OCI-LY7 (cell line): ENCODE measurements around the gene MINDY4. TPM values are rescaled to one million over a fixed set of nuclear protein-coding genes. Genes with fewer than 3 reads are reported as not detected.

Experiments
- BruUV-seq: library from RNA; stranded (reverse); fragments of 400-500 nt; replicated peaks from 2 replicates; lab custom pipeline; 2021; lab: Mats Ljungman, UMichigan
- CTCF ChIA-PET: fragments of 300-600 bp; sonication (Branson Sonifier 250); formaldehyde crosslinking; loops from one replicate; lab custom pipeline; 2022; ENCODE audit warnings: antibody characterized with exemption; ENCODE audit not compliant: unreplicated experiment; lab: Charles Lee
- POLR2A ChIA-PET: fragments of 300-600 bp; sonication (Branson Sonifier 250); formaldehyde crosslinking; loops from one replicate; lab custom pipeline; 2022; ENCODE audit warnings: antibody characterized with exemption; lab: Charles Lee
- DNase-seq: peaks from one replicate; pipeline ENCODE4 v3.0.0-alpha.2; 2015; ENCODE audit warnings: low spot score
- H2AFZ ChIP-seq: fragments of 200-600 bp; sonication (generic), shearing (Covaris generic); 2 replicates; pipeline ENCODE4 v1.6.1; 2014; ENCODE audit warnings: mild to moderate bottlenecking, antibody characterized with exemption, low read length, moderate library complexity
- H3K27ac ChIP-seq: fragments of 200-600 bp; sonication (generic); 2 replicates; pipeline ENCODE4 v1.5.1; 2014; ENCODE audit warnings: mixed run types, low read depth, mild to moderate bottlenecking, moderate library complexity, low read length, inconsistent platforms; ENCODE audit not compliant: poor library complexity, severe bottlenecking
- H3K36me3 ChIP-seq: fragments of 200-600 bp; sonication (generic); 2 replicates; pipeline ENCODE4 v1.6.1; 2014; ENCODE audit warnings: mild to moderate bottlenecking, antibody characterized with exemption, low read length, moderate library complexity, mixed read lengths; ENCODE audit not compliant: insufficient read depth
- H3K4me1 ChIP-seq: fragments of 200-600 bp; sonication (generic); 2 replicates; pipeline ENCODE4 v1.5.1; 2014; ENCODE audit warnings: mild to moderate bottlenecking, low read length; ENCODE audit not compliant: insufficient read depth, poor library complexity, severe bottlenecking
- H3K4me2 ChIP-seq: fragments of 200-600 bp; sonication (generic); 2 replicates; pipeline ENCODE4 v1.6.1; 2014; ENCODE audit warnings: mild to moderate bottlenecking, low read length
- H3K4me3 ChIP-seq: fragments of 200-600 bp; sonication (generic); 2 replicates; pipeline ENCODE4 v1.5.1; 2014; ENCODE audit warnings: mild to moderate bottlenecking, low read depth, low read length; ENCODE audit not compliant: poor library complexity, severe bottlenecking
- H3K79me2 ChIP-seq: fragments of 200-600 bp; sonication (generic); 2 replicates; pipeline ENCODE4 v1.6.1; 2016; ENCODE audit warnings: low read depth, mild to moderate bottlenecking, low read length, moderate library complexity, mixed read lengths; ENCODE audit not compliant: insufficient read depth
- H3K9me2 ChIP-seq: fragments of 200-600 bp; sonication (generic); 2 replicates; pipeline ENCODE4 v1.6.1; 2016; ENCODE audit warnings: mild to moderate bottlenecking, low read length, mixed read lengths; ENCODE audit not compliant: insufficient read depth
- H3K9me3 ChIP-seq: fragments of 200-600 bp; sonication (generic); 2 replicates; pipeline ENCODE4 v1.6.1; 2014; ENCODE audit warnings: mild to moderate bottlenecking, mixed run types, low read length, mixed read lengths
- H4K20me1 ChIP-seq: fragments of 200-600 bp; sonication (generic); 2 replicates; pipeline ENCODE4 v1.6.1; 2014; ENCODE audit warnings: mild to moderate bottlenecking, antibody characterized with exemption, low read length, moderate library complexity, mixed read lengths; ENCODE audit not compliant: insufficient read depth
- CTCF ChIP-seq: fragments of 200-600 bp; sonication (generic); conservative IDR thresholded peaks from 2 replicates; pipeline ENCODE4 v1.5.1; 2014; ENCODE audit warnings: mild to moderate bottlenecking, antibody characterized with exemption, low read length, moderate library complexity, mixed read lengths
- EZH2phosphoT487 ChIP-seq: fragments of 200-600 bp; sonication (generic); IDR thresholded peaks from 2 replicates; pipeline ENCODE4 v1.6.1; 2018; ENCODE audit warnings: low read depth, borderline replicate concordance, mild to moderate bottlenecking, mixed run types, antibody characterized with exemption, low read length, moderate library complexity, mixed read lengths
- intact Hi-C: fragments of 100-400 bp; cut with micrococcal nuclease; formaldehyde crosslinking; loops from one replicate; pipeline ENCODE4 v1.10.0; 2022; ENCODE audit not compliant: unreplicated experiment
- total RNA-seq, 2 experiments: library from RNA; depleted of rRNA in 1 of 2; stranded (reverse); fragments of >200 nt in 1 of 2; shearing (Covaris generic) in 1 of 2; gene quantifications; 2 replicates each; pipeline ENCODE4 v1.2.3, GENCODE V29; 2014 to 2022

The MINDY4 gene
- total RNA-seq, 2 experiments from 2014 or later = 0.86 TPM; not detected in 1

DNA sequence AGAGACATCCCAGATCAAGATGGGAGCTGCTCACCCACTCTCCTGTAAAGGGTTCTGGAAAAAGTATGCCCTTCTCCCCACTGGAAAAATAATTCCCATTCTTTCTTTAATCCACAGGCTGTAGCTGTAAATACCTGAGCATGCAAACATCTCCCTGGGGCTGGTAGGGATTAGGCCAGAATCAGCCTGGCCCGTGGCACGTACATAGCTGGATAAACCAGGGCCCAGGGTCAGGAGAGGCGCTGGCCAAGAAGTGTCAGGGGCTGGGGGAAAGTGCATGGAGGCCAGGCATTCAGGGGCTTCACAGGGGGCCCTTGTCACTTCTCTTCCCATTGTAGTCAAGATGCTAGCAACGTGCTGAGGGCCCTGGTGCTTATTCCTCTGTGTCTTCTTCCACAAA, 109.7 kb downstream of the MINDY4 start:
- Histone ChIP-seq H3K4me3 (no peak overlapping the region), H2AFZ (no peak overlapping the region), H3K27ac (no peak overlapping the region), H3K4me1 (peaks cover 10% of the 10 kb centered on the region), H4K20me1 (no peaks in the 10 kb centered on the region), H3K79me2 (no peaks in the 10 kb centered on the region), H3K4me2 (no peak overlapping the region), H3K9me2 (no peaks in the 10 kb centered on the region), H3K9me3 (no peaks in the 10 kb centered on the region), H3K36me3 (no peaks in the 10 kb centered on the region)
- no peak for DNase-seq
- intact Hi-C loops = no loop called here
- BruUV-seq = no TSS peak
- POLR2A ChIA-PET = interaction anchor here (0.6 kb wide), 1 partner anchor 78 kb away, joined by 3 read pairs; no protein-coding TSS in a partner anchor
- CTCF ChIA-PET = no interaction called here
- no peak for TF ChIP-seq CTCF
- no peak for TF ChIP-seq EZH2phosphoT487

DNA sequence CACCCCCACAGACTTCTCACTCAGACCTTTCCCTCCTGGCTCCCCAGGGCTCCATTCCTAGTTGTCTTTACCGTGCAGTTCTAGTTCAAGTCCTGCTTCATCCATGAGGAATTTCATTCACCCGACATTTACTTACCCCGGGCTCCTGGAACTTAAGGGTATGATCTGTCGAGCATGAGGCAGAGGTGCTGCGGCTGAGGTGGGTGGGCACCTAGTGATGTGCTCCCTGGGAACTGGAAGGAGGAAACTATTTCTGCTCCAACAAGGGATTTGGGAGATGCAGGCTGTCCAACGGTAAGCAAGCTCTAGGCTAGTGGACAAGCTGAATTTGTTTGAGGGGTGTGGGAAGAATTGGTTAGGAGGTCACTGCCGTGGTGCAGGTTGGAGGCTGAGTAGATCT, 110.2 kb downstream of the MINDY4 start:
- BruUV-seq = no TSS peak
- no peak overlapping the region for H3K27ac ChIP-seq
- no peaks in the 10 kb centered on the region for H3K9me2 ChIP-seq
- no peak overlapping the region for H3K4me2 ChIP-seq
- peaks cover 10% of the 10 kb centered on the region for H3K4me1 ChIP-seq
- H3K9me3 ChIP-seq = no peaks in the 10 kb centered on the region
- no peaks in the 10 kb centered on the region for H3K36me3 ChIP-seq
- intact Hi-C loops = no loop called here
- ChIA-PET POLR2A (interaction anchor here (0.6 kb wide), 1 partner anchor 77 kb away, joined by 3 read pairs; no protein-coding TSS in a partner anchor), CTCF (no interaction called here)
- no peak overlapping the region for H3K4me3 ChIP-seq
- TF ChIP-seq EZH2phosphoT487 (no peak), CTCF (no peak)
- no peak for DNase-seq
- no peak overlapping the region for H2AFZ ChIP-seq
- H4K20me1 ChIP-seq = no peaks in the 10 kb centered on the region
- H3K79me2 ChIP-seq = no peaks in the 10 kb centered on the region

DNA sequence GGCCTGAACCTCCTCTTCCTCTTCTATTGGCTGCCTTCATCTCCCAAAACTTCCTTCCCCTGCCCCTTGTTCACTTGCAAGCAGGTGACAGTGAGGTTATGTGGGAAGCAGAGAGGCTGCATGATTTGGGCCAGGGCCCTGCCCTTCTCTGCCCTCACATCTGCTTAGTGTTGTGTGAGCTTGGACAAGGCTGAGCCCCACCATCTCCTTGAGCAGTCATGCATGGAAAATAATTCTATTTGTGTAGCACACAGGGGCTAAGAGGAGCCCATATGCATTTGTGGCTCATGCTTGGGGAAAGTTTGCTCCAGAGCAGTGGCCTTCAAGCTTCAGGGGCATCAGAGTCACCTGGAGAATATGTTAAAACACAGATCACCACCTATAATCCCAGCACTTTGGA, 113.7 kb downstream of the MINDY4 start:
- H3K27ac ChIP-seq = no peak overlapping the region
- POLR2A ChIA-PET = interaction anchor here (1.1 kb wide), 1 partner anchor 22 kb away, joined by 4 read pairs; no protein-coding TSS in a partner anchor
- H3K36me3 ChIP-seq = no peaks in the 10 kb centered on the region
- no peaks in the 10 kb centered on the region for H4K20me1 ChIP-seq
- DNase-seq = peak; percentile 33
- peak overlapping the region; percentile 32 for H3K4me2 ChIP-seq
- CTCF ChIA-PET = interaction anchor here (1.0 kb wide), 1 partner anchor 54 kb away, joined by 3 read pairs; no protein-coding TSS in a partner anchor
- peaks cover 10% of the 10 kb centered on the region for H3K4me1 ChIP-seq
- no peaks in the 10 kb centered on the region for H3K9me3 ChIP-seq
- TF ChIP-seq EZH2phosphoT487 = no peak
- no peak for TF ChIP-seq CTCF
- intact Hi-C loops = no loop called here
- BruUV-seq = no TSS peak
- H2AFZ ChIP-seq = 0 out of 2 replicates have a peak overlapping the region, but pooled peaks have one; percentile 22
- no peaks in the 10 kb centered on the region for H3K9me2 ChIP-seq
- H3K4me3 ChIP-seq = no peak overlapping the region
- no peaks in the 10 kb centered on the region for H3K79me2 ChIP-seq
